ENCODE data around the gene NPAS3. TPM values are rescaled to one million over a fixed set of nuclear protein-coding genes. Genes with fewer than 3 reads are reported as not detected.

NPAS3 gene
- total RNA-seq, 1 donor, result 0.36 TPM

- TF ChIP-seq CTCF (IDR thresholded peaks at IDR 0.05; ENCODE audit: insufficient read depth, low read length), result no peak
- DNase-seq (ENCODE audit: low read depth), result no peak
- H3K4me3 ChIP-seq (ENCODE audit: low read depth, low read length), result no peak overlapping the region
Observed at GRCh38 chr14:33689680-33690079, 751.0 kb downstream of the NPAS3 start.

- H3K4me3 ChIP-seq (ENCODE audit: low read depth, low read length), result no peak overlapping the region
- DNase-seq (ENCODE audit: low read depth), result no peak
- TF ChIP-seq CTCF (IDR thresholded peaks at IDR 0.05; ENCODE audit: insufficient read depth, low read length), result no peak
Observed at GRCh38 chr14:33691907-33692306, 753.2 kb downstream of the NPAS3 start.

GRCh38 chr14:33692762-33693161 lies 754.1 kb downstream of the NPAS3 start:
- DNase-seq (ENCODE audit: low read depth), result peak; percentile 94
- no peak for TF ChIP-seq CTCF (IDR thresholded peaks at IDR 0.05; ENCODE audit: insufficient read depth, low read length)
- no peak overlapping the region for H3K4me3 ChIP-seq (ENCODE audit: low read depth, low read length)

- H3K4me3 ChIP-seq (ENCODE audit: low read depth, low read length), result no peak overlapping the region
- no peak for TF ChIP-seq CTCF (IDR thresholded peaks at IDR 0.05; ENCODE audit: insufficient read depth, low read length)
- DNase-seq (ENCODE audit: low read depth), result peak; percentile 69
Observed at GRCh38 chr14:33693237-33693636, 754.6 kb downstream of the NPAS3 start.

- no peak overlapping the region for H3K4me3 ChIP-seq (ENCODE audit: low read depth, low read length)
- TF ChIP-seq CTCF (IDR thresholded peaks at IDR 0.05; ENCODE audit: insufficient read depth, low read length), result no peak
- no peak for DNase-seq (ENCODE audit: low read depth)
Observed at GRCh38 chr14:33696165-33696564, 757.5 kb downstream of the NPAS3 start.

- TF ChIP-seq CTCF (IDR thresholded peaks at IDR 0.05; ENCODE audit: insufficient read depth, low read length), result no peak
- DNase-seq (ENCODE audit: low read depth), result peak; percentile 11
- no peak overlapping the region for H3K4me3 ChIP-seq (ENCODE audit: low read depth, low read length)
Observed at GRCh38 chr14:33699300-33699983, 760.8 kb downstream of the NPAS3 start.

- H3K4me3 ChIP-seq (ENCODE audit: low read depth, low read length), result no peak overlapping the region
- DNase-seq (ENCODE audit: low read depth), result no peak
- no peak for TF ChIP-seq CTCF (IDR thresholded peaks at IDR 0.05; ENCODE audit: insufficient read depth, low read length)
Observed at GRCh38 chr14:33700052-33700451, 761.4 kb downstream of the NPAS3 start.
